Measurements from ENCODE around the gene PHLDB1.
"Not testable (repeated sequence)": the region's sequence is repeated elsewhere in the genome, so short reads cannot be mapped to it uniquely, and the experiment has no call there.

PHLDB1 gene

DNA sequence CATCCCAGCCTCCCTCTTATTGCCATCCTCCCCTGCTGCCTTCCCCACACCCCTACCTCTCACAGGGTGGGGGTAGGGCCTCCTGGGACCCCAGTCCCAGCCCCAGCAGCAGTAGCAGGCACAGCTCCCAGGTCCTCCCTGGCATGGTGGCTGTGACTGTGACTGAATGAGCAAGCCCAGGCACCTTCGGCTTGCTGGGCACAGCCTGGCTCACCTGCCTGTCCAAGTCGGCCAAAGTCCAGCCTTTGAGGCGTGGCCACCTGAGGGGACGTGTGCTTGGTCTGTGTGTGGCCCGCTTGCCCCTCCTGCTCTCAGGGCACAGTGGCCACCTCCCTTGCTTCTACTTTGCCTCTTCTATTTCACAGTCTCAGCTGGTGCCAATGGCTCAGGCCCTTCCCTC, 72.1 kb downstream of the PHLDB1 start, which contains the start of gene TREH:
TREH (minus strand) TSS at position 168 of the 400 bp plus-strand sequence; CDS start at position 145, 23 bp downstream.
- H3K4me3 ChIP-seq (ENCODE audit: low read depth, low read length): no peak within 1 kb of the TSS
- TF ChIP-seq, protein P1, sequence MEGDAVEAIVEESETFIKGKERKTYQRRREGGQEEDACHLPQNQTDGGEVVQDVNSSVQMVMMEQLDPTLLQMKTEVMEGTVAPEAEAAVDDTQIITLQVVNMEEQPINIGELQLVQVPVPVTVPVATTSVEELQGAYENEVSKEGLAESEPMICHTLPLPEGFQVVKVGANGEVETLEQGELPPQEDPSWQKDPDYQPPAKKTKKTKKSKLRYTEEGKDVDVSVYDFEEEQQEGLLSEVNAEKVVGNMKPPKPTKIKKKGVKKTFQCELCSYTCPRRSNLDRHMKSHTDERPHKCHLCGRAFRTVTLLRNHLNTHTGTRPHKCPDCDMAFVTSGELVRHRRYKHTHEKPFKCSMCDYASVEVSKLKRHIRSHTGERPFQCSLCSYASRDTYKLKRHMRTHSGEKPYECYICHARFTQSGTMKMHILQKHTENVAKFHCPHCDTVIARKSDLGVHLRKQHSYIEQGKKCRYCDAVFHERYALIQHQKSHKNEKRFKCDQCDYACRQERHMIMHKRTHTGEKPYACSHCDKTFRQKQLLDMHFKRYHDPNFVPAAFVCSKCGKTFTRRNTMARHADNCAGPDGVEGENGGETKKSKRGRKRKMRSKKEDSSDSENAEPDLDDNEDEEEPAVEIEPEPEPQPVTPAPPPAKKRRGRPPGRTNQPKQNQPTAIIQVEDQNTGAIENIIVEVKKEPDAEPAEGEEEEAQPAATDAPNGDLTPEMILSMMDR (IDR thresholded peaks at IDR 0.05; ENCODE audit: control insufficient read depth, extremely low read depth, insufficient read depth): no peak
- DNase-seq (ENCODE audit: low read depth): no peak

DNA sequence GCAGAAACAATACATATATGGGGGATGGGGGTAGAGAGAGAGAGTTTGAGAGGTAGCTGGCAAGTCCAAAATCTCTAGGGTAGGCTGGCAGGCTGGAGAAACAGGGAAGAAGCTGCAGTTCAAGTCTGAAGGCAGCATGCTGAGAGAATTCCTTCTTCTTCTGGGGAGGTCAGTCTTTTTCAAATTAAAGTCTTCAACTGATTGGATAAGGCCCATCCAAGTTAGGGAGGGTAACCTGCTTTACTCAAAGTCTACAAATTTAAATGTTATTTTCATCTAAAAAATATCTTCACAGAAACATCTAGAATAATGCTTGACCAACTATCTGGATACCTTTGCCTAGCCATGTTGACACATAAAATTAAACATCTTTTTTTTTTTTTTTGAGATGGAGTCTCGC, 75.0 kb downstream of the PHLDB1 start:
- no peak for DNase-seq (ENCODE audit: low read depth)
- TF ChIP-seq, protein P1 (IDR thresholded peaks at IDR 0.05; ENCODE audit: control insufficient read depth, extremely low read depth, insufficient read depth): no peak
- no peak overlapping the region for H3K4me3 ChIP-seq (ENCODE audit: low read depth, low read length)

DNA sequence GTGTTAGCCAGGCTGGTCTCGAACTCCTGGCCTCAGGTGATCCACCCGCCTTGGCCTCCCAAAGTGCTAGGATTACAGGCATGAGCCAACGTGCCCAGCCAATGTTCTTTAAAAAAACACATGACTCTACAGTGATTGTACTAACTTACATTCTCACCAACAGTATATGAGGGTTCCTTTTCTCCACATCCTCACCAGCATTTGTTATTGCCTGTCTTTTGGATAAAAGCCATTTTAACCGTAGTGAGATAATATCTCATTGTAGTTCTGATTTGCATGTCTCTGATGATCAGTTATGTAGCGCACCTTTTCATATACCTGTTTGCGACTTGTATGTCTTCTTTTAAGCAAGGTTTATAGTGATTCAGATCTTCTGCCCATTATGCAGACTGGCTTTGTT, 75.5 kb downstream of the PHLDB1 start:
- not testable (repeated sequence) for DNase-seq (ENCODE audit: low read depth); H3K4me3 ChIP-seq (ENCODE audit: low read depth, low read length)

DNA sequence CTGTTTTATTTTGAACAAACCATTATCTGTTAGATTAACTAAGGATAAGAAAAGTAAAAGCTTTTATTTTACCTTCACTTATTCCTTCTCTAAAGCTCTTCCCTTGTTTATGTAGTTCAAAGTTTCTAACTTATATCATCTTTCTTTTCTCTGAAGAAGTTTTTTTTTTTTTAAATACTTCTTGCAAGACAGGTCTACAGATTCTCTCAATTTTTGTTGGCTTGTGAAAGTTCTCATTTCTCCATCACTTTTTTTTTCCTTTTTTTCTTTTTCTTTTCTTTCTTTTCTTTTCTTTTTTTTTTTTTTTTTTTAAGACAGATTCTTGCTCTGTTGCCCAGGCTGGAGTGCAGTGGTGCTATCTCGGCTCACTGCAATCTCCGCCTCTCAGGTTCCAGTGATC, 76.8 kb downstream of the PHLDB1 start:
- DNase-seq (ENCODE audit: low read depth): no peak
- H3K4me3 ChIP-seq (ENCODE audit: low read depth, low read length): no peak overlapping the region
- TF ChIP-seq, protein P1 (IDR thresholded peaks at IDR 0.05; ENCODE audit: control insufficient read depth, extremely low read depth, insufficient read depth): no peak

DNA sequence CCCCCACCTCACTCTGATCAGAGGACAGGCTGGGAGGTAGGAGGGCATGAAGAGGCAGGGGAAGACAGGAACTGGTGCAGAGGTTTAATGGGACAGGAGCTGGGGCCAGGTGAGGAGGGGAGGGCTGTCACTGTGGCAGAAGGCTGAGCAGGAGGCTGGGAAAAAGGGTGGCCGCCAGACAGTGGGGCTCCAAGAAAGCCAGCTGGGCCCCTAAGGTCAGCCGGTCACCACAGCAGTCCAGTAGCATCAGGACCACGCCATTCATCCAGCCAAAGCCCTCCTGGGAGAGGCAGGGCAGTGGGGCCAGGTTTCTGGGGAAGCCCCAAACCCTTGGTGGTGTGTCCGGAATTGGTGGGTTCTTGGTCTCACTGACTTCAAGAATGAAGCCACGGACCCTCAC, 80.5 kb downstream of the PHLDB1 start:
- DNase-seq (ENCODE audit: low read depth): no peak
- TF ChIP-seq, protein P1 (IDR thresholded peaks at IDR 0.05; ENCODE audit: control insufficient read depth, extremely low read depth, insufficient read depth): no peak
- no peak overlapping the region for H3K4me3 ChIP-seq (ENCODE audit: low read depth, low read length)

DNA sequence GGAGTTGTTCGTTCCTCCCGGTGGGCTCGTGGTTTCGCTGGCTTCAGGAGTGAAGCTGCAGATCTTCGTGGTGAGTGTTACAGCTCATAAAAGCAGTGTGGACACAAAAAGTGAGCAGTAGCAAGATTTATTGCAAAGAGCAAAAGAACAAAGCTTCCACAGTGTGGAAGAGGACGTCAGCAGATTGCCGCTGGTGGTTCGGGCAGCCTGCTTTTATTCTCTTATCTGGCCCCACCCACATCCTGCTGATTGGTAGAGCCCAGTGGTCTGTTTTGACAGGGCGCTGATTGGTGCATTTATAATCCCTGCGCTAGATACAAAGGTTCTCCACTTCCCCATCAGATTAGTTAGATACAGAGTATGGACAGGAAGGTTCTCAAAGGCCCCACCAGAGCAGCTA, 80.9 kb downstream of the PHLDB1 start:
- DNase-seq (ENCODE audit: low read depth); H3K4me3 ChIP-seq (ENCODE audit: low read depth, low read length): not testable (repeated sequence)

DNA sequence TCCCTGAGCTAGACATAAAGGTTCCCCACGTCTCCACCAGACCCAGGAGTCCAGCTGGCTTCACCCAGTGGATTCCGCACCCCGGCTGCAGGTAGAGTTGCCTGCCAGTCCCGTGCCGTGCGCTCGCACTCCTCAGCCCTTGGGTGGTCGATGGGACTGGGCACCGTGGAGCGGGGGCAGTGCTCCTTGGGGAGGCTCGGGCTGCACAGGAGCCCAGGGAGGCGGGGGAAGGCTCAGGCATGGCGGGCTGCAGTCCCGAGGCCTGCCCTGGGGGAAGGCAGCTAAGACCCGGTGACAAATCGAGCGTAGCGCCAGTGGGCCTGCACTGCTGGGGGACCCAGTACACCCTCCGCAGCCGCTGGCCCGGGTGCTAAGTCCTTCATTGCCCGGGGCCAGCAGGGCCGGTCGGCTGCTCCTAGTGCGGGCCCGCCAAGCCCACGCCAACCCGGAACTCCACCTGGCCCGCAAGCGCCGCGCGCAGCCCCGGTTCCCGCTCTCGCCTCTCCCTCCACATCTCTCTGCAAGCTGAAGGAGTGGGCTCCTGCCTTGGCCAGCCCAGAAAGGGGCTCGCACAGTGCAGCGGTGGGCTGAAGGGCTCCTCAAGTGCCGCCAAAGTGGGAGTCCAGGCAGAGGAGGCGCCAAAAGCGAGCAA, 81.6 kb downstream of the PHLDB1 start:
- TF ChIP-seq, protein P1 (IDR thresholded peaks at IDR 0.05; ENCODE audit: control insufficient read depth, extremely low read depth, insufficient read depth): no peak
- no peak for DNase-seq (ENCODE audit: low read depth)
- peak overlapping the region; percentile 44 for H3K4me3 ChIP-seq (ENCODE audit: low read depth, low read length)

DNA sequence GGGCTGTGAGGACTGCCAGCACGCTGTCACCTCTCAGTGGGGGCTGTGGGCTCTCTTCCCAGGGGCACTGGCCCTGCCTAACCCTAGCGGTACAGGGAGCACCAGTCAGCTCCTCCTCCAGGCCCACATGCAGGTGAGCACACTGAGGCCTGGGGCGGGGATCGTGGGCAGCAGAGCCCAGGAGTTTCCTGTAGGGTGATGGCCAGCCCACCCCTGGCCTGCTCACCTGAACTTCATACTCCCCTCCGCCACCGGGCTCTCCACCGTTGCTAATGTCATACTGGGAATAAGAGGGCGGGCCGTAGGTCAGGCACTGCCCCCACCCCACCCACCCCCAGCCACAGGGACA, 82.1 kb downstream of the PHLDB1 start:
- DNase-seq (ENCODE audit: low read depth): no peak
- TF ChIP-seq, protein P1 (IDR thresholded peaks at IDR 0.05; ENCODE audit: control insufficient read depth, extremely low read depth, insufficient read depth): no peak
- H3K4me3 ChIP-seq (ENCODE audit: low read depth, low read length): peak overlapping the region; percentile 44

All from LNCaP clone FGC (cell line).